ENCODE results near the gene CXCL1. TPM values are rescaled to one million over a fixed set of nuclear protein-coding genes. Genes with fewer than 3 reads are reported as not detected.
A peak's percentile ranks its signal among the peaks of the same experiment; 100 is the strongest.

The CXCL1 gene
- total and polyA plus RNA-seq, 4 donors, result 43.5 to 445 (median 50.6) TPM

GRCh38 chr4:73904491-73904890 lies 35.3 kb downstream of the CXCL1 start:
- DNase-seq (peak in 2 of 3 donors; percentile 10 to 27), ATAC-seq (ENCODE audit: insufficient read depth, low FRiP score) (no peak)
- H3K9me3 ChIP-seq (ENCODE audit: control insufficient read depth in 4 of 4, insufficient read depth in 3 of 4, low read length in 3 of 4), result no peaks in the 10 kb centered on the region
- no peak overlapping the region for H3K4me3 ChIP-seq
- H3K9ac ChIP-seq (ENCODE audit: insufficient read depth in 1 of 2, low read length in 2 of 2), result no peak overlapping the region
- no peak for TF ChIP-seq CTCF (IDR thresholded peaks at IDR 0.05; ENCODE audit: control extremely low read depth, extremely low read depth)
- H3K27ac ChIP-seq (ENCODE audit: low read depth in 1 of 2, low read length in 1 of 2), result no peak overlapping the region
- no peaks in the 10 kb centered on the region for H3K4me1 ChIP-seq (ENCODE audit: control insufficient read depth in 5 of 5, insufficient read depth in 5 of 5, low read length in 5 of 5)
- no peaks in the 10 kb centered on the region for H3K36me3 ChIP-seq (ENCODE audit: control insufficient read depth in 4 of 4, insufficient read depth in 4 of 4, low read length in 4 of 4)
- WGBS, 2 donors, result 25 to 29% methylated on average over 4 of the region's 4 CpGs
- H3K27me3 ChIP-seq (ENCODE audit: control insufficient read depth in 3 of 3, insufficient read depth in 3 of 3, low read length in 2 of 3), result no peaks in the 10 kb centered on the region

GRCh38 chr4:73908965-73909364 lies 39.8 kb downstream of the CXCL1 start:
- no peaks in the 10 kb centered on the region for H3K9me3 ChIP-seq (ENCODE audit: control insufficient read depth in 4 of 4, insufficient read depth in 3 of 4, low read length in 3 of 4)
- no peaks in the 10 kb centered on the region for H3K4me1 ChIP-seq (ENCODE audit: control insufficient read depth in 5 of 5, insufficient read depth in 5 of 5, low read length in 5 of 5)
- no peak overlapping the region for H3K27ac ChIP-seq (ENCODE audit: low read depth in 1 of 2, low read length in 1 of 2)

GRCh38 chr4:73911746-73912145 lies 42.6 kb downstream of the CXCL1 start:
- Histone ChIP-seq H3K9ac (ENCODE audit: insufficient read depth in 1 of 2, low read length in 2 of 2) (no peak overlapping the region), H3K4me3 (no peak overlapping the region), H3K27ac (ENCODE audit: low read depth in 1 of 2, low read length in 1 of 2) (no peak overlapping the region), H3K36me3 (ENCODE audit: control insufficient read depth in 4 of 4, insufficient read depth in 4 of 4, low read length in 4 of 4) (no peaks in the 10 kb centered on the region), H3K9me3 (ENCODE audit: control insufficient read depth in 4 of 4, insufficient read depth in 3 of 4, low read length in 3 of 4) (no peaks in the 10 kb centered on the region), H3K27me3 (ENCODE audit: control insufficient read depth in 3 of 3, insufficient read depth in 3 of 3, low read length in 2 of 3) (no peaks in the 10 kb centered on the region), H3K4me1 (ENCODE audit: control insufficient read depth in 5 of 5, insufficient read depth in 5 of 5, low read length in 5 of 5) (no peaks in the 10 kb centered on the region)
- no peak for TF ChIP-seq CTCF (IDR thresholded peaks at IDR 0.05; ENCODE audit: control extremely low read depth, extremely low read depth)
- ATAC-seq (ENCODE audit: insufficient read depth, low FRiP score) (no peak), DNase-seq (no peak)

More at GRCh38 chr4:73908965-73909364, 39.8 kb downstream of the CXCL1 start:
- Histone ChIP-seq H3K27me3 (ENCODE audit: control insufficient read depth in 3 of 3, insufficient read depth in 3 of 3, low read length in 2 of 3) (no peaks in the 10 kb centered on the region), H3K36me3 (ENCODE audit: control insufficient read depth in 4 of 4, insufficient read depth in 4 of 4, low read length in 4 of 4) (no peaks in the 10 kb centered on the region), H3K9ac (ENCODE audit: insufficient read depth in 1 of 2, low read length in 2 of 2) (no peak overlapping the region), H3K4me3 (no peak overlapping the region)
- ATAC-seq (ENCODE audit: insufficient read depth, low FRiP score) (no peak), DNase-seq (no peak)
- no peak for TF ChIP-seq CTCF (IDR thresholded peaks at IDR 0.05; ENCODE audit: control extremely low read depth, extremely low read depth)

- WGBS, 2 donors, result 0 to 47% methylated on average over 1 of the region's 1 CpG
- no peak overlapping the region for H3K4me3 ChIP-seq
These were observed 43.0 kb downstream of the CXCL1 start for GRCh38 chr4:73912191-73912590.

More at GRCh38 chr4:73912191-73912590, 43.0 kb downstream of the CXCL1 start:
- DNase-seq (no peak), ATAC-seq (ENCODE audit: insufficient read depth, low FRiP score) (no peak)
- no peaks in the 10 kb centered on the region for H3K4me1 ChIP-seq (ENCODE audit: control insufficient read depth in 5 of 5, insufficient read depth in 5 of 5, low read length in 5 of 5)
- no peaks in the 10 kb centered on the region for H3K27me3 ChIP-seq (ENCODE audit: control insufficient read depth in 3 of 3, insufficient read depth in 3 of 3, low read length in 2 of 3)
- TF ChIP-seq CTCF (IDR thresholded peaks at IDR 0.05; ENCODE audit: control extremely low read depth, extremely low read depth), result no peak
- no peaks in the 10 kb centered on the region for H3K9me3 ChIP-seq (ENCODE audit: control insufficient read depth in 4 of 4, insufficient read depth in 3 of 4, low read length in 3 of 4)
- H3K9ac ChIP-seq (ENCODE audit: insufficient read depth in 1 of 2, low read length in 2 of 2), result no peak overlapping the region
- no peaks in the 10 kb centered on the region for H3K36me3 ChIP-seq (ENCODE audit: control insufficient read depth in 4 of 4, insufficient read depth in 4 of 4, low read length in 4 of 4)
- no peak overlapping the region for H3K27ac ChIP-seq (ENCODE audit: low read depth in 1 of 2, low read length in 1 of 2)
